DMS79 treated with DMSO at 0.1 percent for 48 hours (cell line): ENCODE results near the gene PDE9A.

Experiments used
- DNase-seq: peaks from one replicate; lab custom pipeline; 2025; lab: John Stamatoyannopoulos, UW

Gene PDE9A

DNA sequence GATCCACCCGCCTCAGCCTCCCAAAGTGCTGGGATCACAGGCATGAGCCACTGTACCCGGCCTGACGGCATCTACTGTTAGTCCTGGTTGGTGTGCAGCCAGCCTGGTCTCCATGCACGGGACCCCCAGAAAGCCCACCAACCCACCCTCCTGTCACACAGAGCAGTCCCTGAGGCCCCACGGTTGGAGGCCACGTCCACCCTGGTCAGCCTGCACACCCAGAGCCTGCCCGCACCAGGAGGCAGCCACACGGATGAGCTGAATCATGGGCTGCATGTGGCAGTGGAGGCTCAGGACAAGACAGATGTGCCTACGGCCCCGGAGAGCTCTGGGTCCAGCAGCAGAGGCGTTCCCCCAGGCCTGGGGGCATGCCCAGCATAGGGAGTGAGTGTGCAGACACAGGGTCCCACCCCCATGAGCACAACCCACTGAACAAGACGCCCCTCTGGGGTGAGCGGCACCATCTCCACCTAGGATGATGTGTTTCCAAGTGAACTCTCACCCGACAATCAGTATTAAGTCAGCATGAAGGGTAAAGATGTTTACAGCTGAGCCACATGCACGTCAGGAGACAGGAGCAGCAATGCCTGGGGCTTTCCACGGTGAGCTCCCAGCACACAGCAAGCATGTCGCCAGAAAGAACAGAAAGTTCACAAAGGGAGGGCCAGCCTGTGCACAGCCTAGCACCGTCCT, 123.8 kb downstream of the PDE9A start:
- DNase-seq: no peak

DNA sequence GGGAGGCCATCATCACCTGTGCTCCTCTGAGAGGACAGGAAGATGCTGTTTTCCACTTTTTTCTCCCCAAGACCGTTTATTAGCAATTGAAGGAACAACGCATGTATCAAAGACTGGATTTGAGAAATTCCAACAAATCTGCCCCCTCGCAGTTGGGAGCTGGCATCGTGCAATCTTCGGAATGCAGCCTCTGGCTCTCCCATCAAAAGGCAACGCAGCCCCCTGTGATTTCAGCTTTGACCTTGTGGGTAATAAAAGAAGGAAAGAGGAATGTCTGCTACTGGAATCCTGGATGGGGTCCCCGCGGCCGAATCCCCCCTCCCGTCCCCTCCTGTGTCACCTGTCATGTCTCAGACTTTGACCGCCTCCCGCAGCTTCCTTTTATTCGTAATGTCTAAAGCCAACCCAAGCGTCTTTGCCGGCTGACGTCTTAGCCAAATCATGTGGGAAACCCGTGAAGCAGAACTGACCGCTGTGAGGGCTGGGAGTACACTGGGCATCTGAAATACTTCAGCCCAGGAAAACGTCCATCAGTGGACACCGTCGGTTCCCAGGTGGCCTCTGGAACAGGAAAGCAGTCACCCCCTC, 124.4 kb downstream of the PDE9A start:
- DNase-seq: no peak

GRCh38 chr21:42779431-42779861, 126.0 kb downstream of the PDE9A start:
- no peak for DNase-seq

DNA sequence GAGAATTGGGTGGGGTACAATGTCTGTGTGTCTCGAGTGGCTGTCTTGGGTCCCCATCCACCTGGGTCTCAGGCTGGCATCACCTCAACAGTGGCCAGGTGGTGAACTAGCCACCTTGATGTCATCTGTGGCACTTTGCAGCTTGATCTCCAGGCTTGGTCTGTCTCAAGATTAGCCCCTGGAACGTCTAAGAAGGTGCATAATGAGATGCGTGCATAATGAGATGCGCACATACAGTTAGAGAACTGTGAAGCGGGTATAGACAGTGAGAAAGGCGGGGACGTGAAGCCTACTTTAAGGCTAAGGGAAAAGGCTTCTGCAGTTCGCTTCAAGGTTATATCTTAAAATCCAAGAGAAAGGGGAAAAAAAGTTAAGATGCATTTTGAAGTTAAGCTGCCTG, 127.2 kb downstream of the PDE9A start:
- DNase-seq: no peak

DNA sequence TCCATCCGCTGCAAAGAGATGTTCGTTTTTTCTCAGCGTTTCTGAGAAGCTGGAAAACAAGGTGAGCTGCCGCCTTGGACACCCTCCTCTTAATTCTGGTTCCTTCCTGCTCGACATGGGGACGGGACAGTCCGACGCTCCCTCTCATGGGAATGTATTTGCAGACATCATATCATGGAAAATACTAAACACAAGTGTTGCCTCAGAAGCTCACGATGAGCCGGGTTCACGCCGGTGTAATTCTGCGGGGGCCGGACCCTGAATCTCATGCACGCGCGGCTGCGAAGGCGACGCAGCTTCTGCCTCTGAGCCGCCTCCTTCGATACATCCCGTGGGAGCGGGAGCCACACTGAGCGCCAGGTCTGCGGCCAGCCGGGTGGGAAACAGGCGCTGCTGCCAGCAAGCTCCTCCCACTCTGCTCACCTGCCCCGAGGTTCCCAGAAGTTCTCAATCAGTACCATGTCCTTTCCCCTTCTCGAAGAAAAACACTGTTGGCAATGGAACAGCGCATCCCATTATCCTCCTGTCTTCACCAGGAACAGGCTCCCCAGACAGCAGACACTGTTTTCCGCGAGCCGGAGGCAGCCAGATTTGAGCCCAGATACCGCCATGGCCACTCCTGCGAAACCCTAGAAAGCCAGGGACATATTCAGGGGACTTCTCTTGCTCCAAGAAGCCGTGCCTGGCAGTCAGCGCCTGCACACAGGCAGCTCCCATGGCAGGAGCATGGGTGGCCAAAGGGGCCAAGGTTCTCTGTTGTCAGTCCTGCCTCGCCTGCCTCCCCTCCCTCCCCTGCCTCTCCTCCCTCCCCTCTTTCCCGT, 127.9 kb downstream of the PDE9A start:
- peak; percentile 76 for DNase-seq

- DNase-seq: no peak
Measured at GRCh38 chr21:42781971-42782722, 128.7 kb downstream of the PDE9A start.

DNA sequence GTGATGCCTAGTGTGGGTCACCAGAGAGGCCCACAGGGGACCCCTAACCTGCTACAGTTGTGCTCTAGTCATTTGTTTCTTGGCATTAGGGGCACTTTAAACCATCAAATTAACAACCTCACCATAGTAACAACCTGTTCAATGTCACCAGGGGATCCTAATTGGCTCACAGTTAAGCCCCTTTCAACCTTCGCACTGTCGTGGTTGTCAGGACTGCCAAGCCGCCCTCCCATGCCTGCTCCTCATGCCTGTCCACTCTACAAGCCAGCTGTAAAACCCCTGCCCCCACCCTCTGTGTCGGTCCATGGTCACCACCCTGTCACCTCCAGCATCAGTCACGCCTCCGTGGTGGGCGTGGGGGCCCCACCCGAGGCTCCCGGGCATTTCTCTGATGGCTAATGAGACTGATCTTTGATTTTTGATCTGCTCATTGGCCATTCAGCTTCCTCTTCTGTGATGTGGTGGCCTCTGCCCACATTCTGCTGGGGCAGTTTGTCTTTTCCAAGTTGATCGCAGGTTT, 129.4 kb downstream of the PDE9A start:
- DNase-seq: no peak

DNA sequence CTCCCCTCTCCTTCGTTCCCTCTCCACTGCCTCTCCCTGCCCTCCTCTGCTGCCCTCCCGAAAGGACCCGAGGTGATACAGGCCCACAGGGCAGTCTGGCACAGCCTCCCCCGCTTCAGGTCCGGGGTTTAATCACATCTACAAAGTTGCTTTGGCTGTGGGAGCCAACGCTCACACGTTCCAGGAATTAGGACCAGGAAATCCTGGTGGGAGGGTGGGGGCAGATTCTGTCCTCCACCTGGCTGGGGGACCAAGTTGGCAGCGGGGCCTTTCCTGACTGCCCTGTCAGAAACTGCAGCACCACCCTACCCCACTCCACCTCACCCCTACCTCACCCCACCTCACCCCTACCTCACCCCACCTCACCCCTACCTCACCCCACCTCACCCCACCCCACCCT, 130.9 kb downstream of the PDE9A start:
- DNase-seq: no peak

DNA sequence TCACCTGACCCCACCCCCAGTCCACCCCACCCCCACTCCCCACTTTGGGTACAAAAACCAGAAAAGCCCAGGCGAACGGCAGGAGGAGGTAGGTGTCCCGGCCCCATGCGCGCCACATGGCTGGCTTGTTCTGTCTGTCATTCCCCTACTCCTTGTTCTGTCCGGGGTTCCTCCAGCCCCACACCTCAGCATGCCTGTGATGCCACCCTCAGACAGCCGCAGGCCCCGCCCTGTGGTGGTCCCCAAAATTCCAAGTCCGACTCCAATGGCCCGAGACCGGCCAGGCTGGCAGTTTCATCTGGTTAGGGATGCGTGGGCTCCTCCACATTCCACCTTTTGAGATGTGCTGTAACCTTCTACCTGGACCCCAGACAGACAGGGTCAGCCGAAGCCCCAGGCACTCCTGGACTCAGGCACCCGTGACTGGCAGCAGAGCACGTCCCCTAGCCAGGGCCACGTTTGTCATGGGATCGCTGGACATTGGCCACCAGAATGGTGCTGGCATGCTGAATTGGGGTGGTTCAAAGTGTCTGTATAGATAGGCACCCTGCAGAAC, 131.6 kb downstream of the PDE9A start:
- DNase-seq: no peak

DNA sequence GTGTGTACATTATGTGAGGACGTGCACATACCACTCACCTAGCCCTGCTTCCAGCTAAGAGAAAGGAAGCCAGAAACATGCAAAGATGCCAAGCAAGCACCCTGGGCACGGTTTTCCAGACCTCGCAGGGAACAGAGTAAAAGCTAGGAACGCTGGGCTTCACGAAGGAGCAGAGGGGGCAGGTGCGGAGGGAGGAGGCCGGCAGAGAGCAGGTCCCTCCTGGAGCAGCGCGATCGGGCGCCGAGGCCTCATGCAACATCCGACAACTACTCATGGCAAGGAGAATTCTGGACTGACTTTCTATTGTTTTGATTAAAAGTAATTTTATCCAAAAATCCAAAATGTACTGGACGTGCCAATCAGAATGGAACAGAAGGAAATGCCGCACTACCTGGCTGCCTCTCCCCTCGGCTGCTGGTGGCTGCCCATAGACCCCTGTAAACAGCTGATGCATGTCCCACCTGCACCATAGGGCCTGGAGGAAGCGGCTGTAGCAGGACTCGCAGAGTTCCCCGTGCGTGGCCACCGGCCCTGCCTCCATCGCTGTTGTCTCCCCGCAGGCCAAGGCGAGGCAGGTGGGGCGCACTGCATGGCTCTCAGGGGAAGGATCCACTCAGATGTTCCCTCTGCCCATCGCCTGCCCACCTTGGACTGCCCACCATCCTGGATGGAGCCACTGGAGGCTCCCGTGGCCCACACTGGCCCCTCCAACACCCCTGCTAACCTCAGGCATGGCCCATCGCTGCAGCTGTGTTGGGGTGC, 132.4 kb downstream of the PDE9A start:
- no peak for DNase-seq

- DNase-seq: no peak
Measured at GRCh38 chr21:42786884-42787283, 133.5 kb downstream of the PDE9A start.

- DNase-seq: no peak
Measured at GRCh38 chr21:42787613-42788012, 134.2 kb downstream of the PDE9A start.

DNA sequence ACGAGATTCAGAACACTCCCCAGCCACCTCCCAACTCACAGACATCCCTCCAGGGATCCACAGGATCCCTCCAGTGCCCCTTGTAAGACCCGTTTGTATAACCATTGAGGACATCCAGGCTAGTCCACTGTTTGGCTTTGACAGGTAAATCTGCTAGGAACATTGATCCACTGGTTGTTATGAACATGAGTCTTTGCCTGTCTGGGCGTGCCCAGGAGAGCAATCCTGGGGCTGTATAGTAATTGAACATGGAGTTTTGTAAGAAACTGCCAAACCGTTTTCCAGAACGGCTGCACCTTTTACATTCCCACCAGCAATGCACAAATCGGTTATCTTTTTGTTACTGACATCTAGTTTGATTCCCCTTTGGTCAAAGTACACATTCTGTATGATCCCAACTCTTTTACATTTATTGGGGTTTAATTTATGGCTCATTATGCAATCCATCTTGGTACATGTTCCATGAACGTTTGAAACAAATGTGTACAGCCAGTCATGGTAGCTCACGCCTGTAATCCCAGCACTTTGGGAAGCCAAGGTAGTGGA, 137.2 kb downstream of the PDE9A start:
- DNase-seq: no peak

DNA sequence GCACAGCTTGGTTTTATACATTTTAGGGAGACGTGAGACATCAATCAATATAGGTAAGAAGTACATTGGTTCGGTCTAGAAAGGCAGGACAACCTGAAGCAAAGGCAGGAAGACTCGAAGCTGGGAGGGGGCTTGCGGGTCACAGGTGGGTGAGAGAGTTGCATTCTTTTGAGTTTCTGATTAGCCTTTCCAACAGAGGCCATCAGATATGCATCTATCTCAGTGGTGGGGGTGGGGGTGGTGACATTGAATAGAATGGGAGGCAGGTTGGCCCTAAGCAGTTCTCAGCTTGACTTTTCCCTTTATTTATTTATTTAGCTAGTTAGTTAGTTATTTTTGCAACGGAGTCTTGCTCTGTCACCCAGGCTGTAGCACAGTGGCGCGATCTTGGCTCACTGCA, 140.4 kb downstream of the PDE9A start:
- no peak for DNase-seq

- DNase-seq: no peak
Measured at GRCh38 chr21:42794551-42794950, 141.1 kb downstream of the PDE9A start.

- DNase-seq: no peak
Measured at GRCh38 chr21:42796327-42797062, 143.1 kb downstream of the PDE9A start.

DNA sequence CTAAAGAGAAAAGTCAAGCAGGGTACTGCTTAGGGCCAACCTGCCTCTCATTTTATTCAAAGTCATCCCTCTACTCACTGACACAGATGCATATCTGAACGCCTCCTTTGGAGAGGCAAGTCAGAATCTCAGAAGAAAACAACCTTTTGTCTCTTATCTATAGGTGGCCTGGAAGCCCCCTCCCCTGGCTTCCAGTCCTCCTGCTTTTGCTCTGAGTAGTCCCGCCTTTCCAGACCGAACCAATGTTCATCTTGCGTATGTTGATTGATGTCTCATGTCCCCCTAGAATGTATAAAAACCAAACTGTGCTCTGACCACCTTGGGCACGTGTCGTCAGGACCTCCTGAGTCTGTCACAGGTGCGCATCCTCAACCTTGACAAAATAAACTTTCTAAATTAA, 144.1 kb downstream of the PDE9A start:
- no peak for DNase-seq

DNA sequence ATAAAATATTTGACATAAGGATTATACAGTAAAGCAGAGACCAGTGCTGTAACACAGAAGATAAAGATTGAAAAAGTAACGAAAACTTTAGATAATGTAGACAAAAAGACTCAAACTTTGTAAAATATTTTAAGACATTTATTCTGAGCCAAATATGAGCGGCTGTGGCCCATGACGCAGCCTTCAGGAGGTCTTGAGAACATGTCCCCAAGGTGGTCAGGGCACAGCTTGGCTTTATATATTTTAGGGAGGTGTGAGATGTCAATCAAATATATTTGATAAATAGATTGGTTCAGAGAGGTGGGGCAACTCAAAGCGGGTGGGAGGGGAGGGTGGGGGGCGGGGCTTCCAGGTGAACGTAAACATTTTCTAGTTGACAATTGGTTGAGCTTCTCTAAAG, 144.7 kb downstream of the PDE9A start:
- DNase-seq: no peak

GRCh38 chr21:42799516-42799915, 146.1 kb downstream of the PDE9A start:
- DNase-seq: no peak

GRCh38 chr21:42799948-42800347, 146.5 kb downstream of the PDE9A start:
- no peak for DNase-seq
